ENCODE results near the gene KCNIP4.

The KCNIP4 gene

GRCh38 chr4:20895988-20896387 is 1052.6 kb downstream of the KCNIP4 start:
- CTCF ChIA-PET: no interaction called here
- TF ChIP-seq CTCF (IDR thresholded peaks at IDR 0.05; ENCODE audit: insufficient read depth, low read length, missing control alignments): no peak
- no peak overlapping the region for H3K4me3 ChIP-seq (ENCODE audit: low read depth, low read length)
- no peak for DNase-seq (ENCODE audit: low read depth, low spot score)
- POLR2A ChIA-PET: no interaction called here

GRCh38 chr4:20895208-20895607 is 1053.4 kb downstream of the KCNIP4 start:
- H3K4me3 ChIP-seq (ENCODE audit: low read depth, low read length): no peak overlapping the region
- DNase-seq (ENCODE audit: low read depth, low spot score): no peak
- CTCF ChIA-PET: no interaction called here
- TF ChIP-seq CTCF (IDR thresholded peaks at IDR 0.05; ENCODE audit: insufficient read depth, low read length, missing control alignments): no peak
- POLR2A ChIA-PET: no interaction called here

- no peak for DNase-seq (ENCODE audit: low read depth, low spot score)
- no peak overlapping the region for H3K4me3 ChIP-seq (ENCODE audit: low read depth, low read length)
- TF ChIP-seq CTCF (IDR thresholded peaks at IDR 0.05; ENCODE audit: insufficient read depth, low read length, missing control alignments): no peak
- ChIA-PET CTCF (no interaction called here), POLR2A (no interaction called here)
Measured at GRCh38 chr4:20890761-20891160, 1057.8 kb downstream of the KCNIP4 start.

GRCh38 chr4:20889901-20890300 is 1058.7 kb downstream of the KCNIP4 start:
- no peak for TF ChIP-seq CTCF (IDR thresholded peaks at IDR 0.05; ENCODE audit: insufficient read depth, low read length, missing control alignments)
- POLR2A ChIA-PET: no interaction called here
- CTCF ChIA-PET: no interaction called here
- DNase-seq (ENCODE audit: low read depth, low spot score): no peak
- no peak overlapping the region for H3K4me3 ChIP-seq (ENCODE audit: low read depth, low read length)

GRCh38 chr4:20883677-20884076 is 1064.9 kb downstream of the KCNIP4 start:
- ChIA-PET CTCF (no interaction called here), POLR2A (no interaction called here)
- H3K4me3 ChIP-seq (ENCODE audit: low read depth, low read length): no peak overlapping the region
- no peak for DNase-seq (ENCODE audit: low read depth, low spot score)
- no peak for TF ChIP-seq CTCF (IDR thresholded peaks at IDR 0.05; ENCODE audit: insufficient read depth, low read length, missing control alignments)

GRCh38 chr4:20883231-20883630 is 1065.3 kb downstream of the KCNIP4 start:
- CTCF ChIA-PET: no interaction called here
- no peak for DNase-seq (ENCODE audit: low read depth, low spot score)
- no peak overlapping the region for H3K4me3 ChIP-seq (ENCODE audit: low read depth, low read length)
- TF ChIP-seq CTCF (IDR thresholded peaks at IDR 0.05; ENCODE audit: insufficient read depth, low read length, missing control alignments): no peak
- POLR2A ChIA-PET: no interaction called here
